HepG2 (cell line): ENCODE results near the gene S100A13. TPM values are rescaled to one million over a fixed set of nuclear protein-coding genes. Genes with fewer than 3 reads are reported as not detected.

Source experiments
- ATAC-seq: fragments of 200-7000 bp; cut with Tn5 transposase; 3 replicates; pipeline ENCODE4 v1.9.1; 2020; ENCODE audit warnings: mild to moderate bottlenecking, moderate library complexity
- BruUV-seq: library from RNA; stranded (reverse); fragments of 400-500 nt; replicated peaks from 2 replicates; lab custom pipeline; 2021; lab: Mats Ljungman, UMichigan
- CTCF ChIA-PET: fragments of 300-600 bp; formaldehyde crosslinking; extraction: SDS; loops from one replicate; lab custom pipeline; 2021; ENCODE audit warnings: low total read pairs, inconsistent platforms, low intra/inter-chr PET ratio; lab: Yijun Ruan, JAX
- POLR2A ChIA-PET: fragments of 350-600 bp; sonication (Branson Sonifier 250); formaldehyde crosslinking; loops from one replicate; lab custom pipeline; 2020; ENCODE audit warnings: antibody characterized with exemption, inconsistent platforms; lab: Yijun Ruan, JAX
- DNase-seq: peaks from one replicate; pipeline ENCODE4 v3.0.0-alpha.2; 2015; ENCODE audit warnings: low spot score
- FAIRE-seq: peaks from 3 replicates; lab custom pipeline; 2011; peaks lifted over from hg19 to GRCh38; lab: Jason Lieb, UNC
- H2AFZ ChIP-seq: one replicate; pipeline ENCODE4 v1.6.1; 2011; ENCODE audit warnings: low read length, inconsistent platforms
- H3K27ac ChIP-seq: fragments of 300-600 bp; 3 replicates; pipeline ENCODE4 v1.8.0; 2011; ENCODE audit warnings: mixed run types, mild to moderate bottlenecking, mixed read lengths, low read length, inconsistent platforms; ENCODE audit not compliant: insufficient read depth; ENCODE audit errors: extremely low read length
- H3K27me3 ChIP-seq, 2 experiments: fragments of 200-600 bp in 1 of 2; 2 replicates in 1 of 2; 3 replicates in 1 of 2; pipeline versions ENCODE4 v1.6.0 to v1.8.0; 2011; ENCODE audit warnings: low read length in 2 of 2, mild to moderate bottlenecking in 2 of 2, moderate library complexity in 2 of 2, inconsistent platforms in 1 of 2; ENCODE audit not compliant: insufficient read depth in 2 of 2, control insufficient read depth in 1 of 2
- H3K36me3 ChIP-seq, 2 experiments: fragments of 200-600 bp in 1 of 2; replicated peaks in 1 of 2; 2 replicates in 1 of 2; 3 replicates in 1 of 2; pipeline versions ENCODE4 v1.5.1 to v1.8.0; 2011; ENCODE audit warnings: low read length in 2 of 2, inconsistent platforms in 1 of 2; ENCODE audit not compliant: insufficient read depth in 2 of 2, control insufficient read depth in 1 of 2
- H3K4me1 ChIP-seq: 2 replicates; pipeline ENCODE4 v1.5.1; 2012; ENCODE audit warnings: low read length, inconsistent platforms; ENCODE audit not compliant: insufficient read depth
- H3K4me2 ChIP-seq: 2 replicates; pipeline ENCODE4 v1.6.0; 2011; ENCODE audit warnings: low read depth, low read length, inconsistent platforms
- H3K4me3 ChIP-seq, 3 experiments: fragments of 200-600 bp in 1 of 3; sonication (generic), shearing (Covaris generic) in 1 of 3; replicated peaks in 1 of 3; 2 replicates each; pipeline ENCODE4 v1.5.1; 2011 to 2016; ENCODE audit warnings: low read length in 3 of 3, inconsistent platforms in 2 of 3, low read depth in 2 of 3, mild to moderate bottlenecking in 2 of 3, control low read depth in 1 of 3, mixed read lengths in 1 of 3; ENCODE audit not compliant: insufficient read depth in 1 of 3
- H3K79me2 ChIP-seq: one replicate; pipeline ENCODE4 v1.6.1; 2011; ENCODE audit warnings: low read length, inconsistent platforms; ENCODE audit not compliant: insufficient read depth
- H3K9ac ChIP-seq: 2 replicates; pipeline ENCODE4 v1.6.0; 2011; ENCODE audit warnings: mild to moderate bottlenecking, low read depth, low read length, inconsistent platforms; ENCODE audit not compliant: insufficient read depth
- H3K9me3 ChIP-seq: 2 replicates; pipeline ENCODE4 v1.5.1; 2012; ENCODE audit warnings: mild to moderate bottlenecking, low read length
- H4K20me1 ChIP-seq: 2 replicates; pipeline ENCODE4 v1.6.0; 2011; ENCODE audit warnings: inconsistent platforms, mild to moderate bottlenecking, low read length, moderate library complexity; ENCODE audit not compliant: insufficient read depth
- CBX5 ChIP-seq: sonication (generic); formaldehyde crosslinking; IDR thresholded peaks from 2 replicates; pipeline ENCODE4 v1.4.0; 2020; ENCODE audit warnings: missing genetic modification reagents, borderline replicate concordance
- ETV5 ChIP-seq: IDR thresholded peaks from 2 replicates; pipeline ENCODE4 v1.6.1; 2018; ENCODE audit warnings: missing biosample characterization, missing genetic modification reagents, inconsistent platforms, borderline replicate concordance
- FOXA3 ChIP-seq: IDR thresholded peaks from 2 replicates; pipeline ENCODE4 v1.6.1; 2016; ENCODE audit warnings: missing genetic modification reagents, missing compliant biosample characterization
- HMG20A ChIP-seq: IDR thresholded peaks from 2 replicates; pipeline ENCODE4 v1.6.1; 2016; ENCODE audit warnings: borderline replicate concordance
- IRF2 ChIP-seq: IDR thresholded peaks from 2 replicates; pipeline ENCODE4 v1.6.1; 2018; ENCODE audit warnings: missing genetic modification reagents, missing compliant biosample characterization
- KAT8 ChIP-seq: IDR thresholded peaks from 2 replicates; pipeline ENCODE4 v1.6.1; 2016; ENCODE audit warnings: missing genetic modification reagents, missing compliant biosample characterization
- KLF16 ChIP-seq, 2 experiments: sonication (generic) in 1 of 2; formaldehyde crosslinking in 1 of 2; IDR thresholded peaks; 2 replicates each; pipeline versions ENCODE4 v1.6.1 to v1.8.0; 2016 to 2023; ENCODE audit warnings: missing genetic modification reagents in 2 of 2, missing compliant biosample characterization in 1 of 2
- MEIS1 ChIP-seq: sonication (generic); formaldehyde crosslinking; IDR thresholded peaks from 2 replicates; pipeline ENCODE4 v1.9.0; 2021; ENCODE audit warnings: mild to moderate bottlenecking, missing genetic modification reagents, moderate library complexity, borderline replicate concordance
- NFKB2 ChIP-seq: sonication (generic); formaldehyde crosslinking; IDR thresholded peaks from 2 replicates; pipeline ENCODE4 v1.4.0; 2020; ENCODE audit warnings: missing genetic modification reagents, borderline replicate concordance
- SALL1 ChIP-seq: sonication (generic); formaldehyde crosslinking; IDR thresholded peaks from 2 replicates; pipeline ENCODE4 v1.8.0; 2022; ENCODE audit warnings: mild to moderate bottlenecking, missing genetic modification reagents
- SAP130 ChIP-seq: IDR thresholded peaks from 2 replicates; pipeline ENCODE4 v1.6.1; 2016; ENCODE audit warnings: low read depth
- SOX6 ChIP-seq, 2 experiments: fragments of 450-650 bp in 1 of 2; sonication (generic) in 1 of 2; formaldehyde crosslinking in 1 of 2; IDR thresholded peaks; 2 replicates each; pipeline versions ENCODE4 v1.4.0 to v1.6.1; 2017 to 2020; ENCODE audit warnings: antibody characterized with exemption in 1 of 2, mild to moderate bottlenecking in 1 of 2, missing genetic modification reagents in 1 of 2
- STAG1 ChIP-seq: sonication (generic); formaldehyde crosslinking; IDR thresholded peaks from 2 replicates; pipeline ENCODE4 v1.4.0; 2020; ENCODE audit warnings: missing genetic modification reagents
- ZBTB3 ChIP-seq: sonication (generic); formaldehyde crosslinking; IDR thresholded peaks from 2 replicates; pipeline ENCODE4 v1.4.0; 2020; ENCODE audit warnings: low read depth, mild to moderate bottlenecking, moderate library complexity, missing genetic modification reagents, borderline replicate concordance
- ZNF670 ChIP-seq: sonication (generic); formaldehyde crosslinking; IDR thresholded peaks from 2 replicates; pipeline ENCODE4 v1.8.0; 2022; ENCODE audit warnings: mild to moderate bottlenecking, missing genetic modification reagents, borderline replicate concordance
- WGBS: methylation state at CpG from one replicate; pipeline ENCODE4 v1.1.6; 2017; ENCODE audit warnings: low lambda C conversion rate; 5-methylcytosine and 5-hydroxymethylcytosine counted together
- in situ Hi-C: cut with HindIII; loops from 2 replicates; pipeline ENCODE4 v1.10.0; 2017; ENCODE audit warnings: low pct_unique_long_range_greater_than_20kb; ENCODE audit not compliant: extremely low pct_ligation_motif_present
- intact Hi-C: fragments of 100-400 bp; cut with micrococcal nuclease; formaldehyde crosslinking; loops from one replicate; pipeline ENCODE4 v1.10.0; 2022; ENCODE audit not compliant: unreplicated experiment
- polyA plus RNA-seq, 8 experiments: library from polyadenylated mRNA; depleted of rRNA in 3 of 8; stranded (reverse) in 7 of 8; unstranded in 1 of 8; fragments of >200 nt; fragmentation: Illumina TruSeq in 4 of 8; extraction: Trizol in 4 of 8; gene quantifications; 2 replicates each; pipeline versions ENCODE4 v1.2.1 to v1.2.3, GENCODE V29; 2011 to 2016; ENCODE audit warnings: low read depth in 4 of 8, missing spikeins in 1 of 8, mixed read lengths in 1 of 8; ENCODE audit not compliant: insufficient read depth in 1 of 8
- total RNA-seq, 5 experiments: library from RNA; depleted of rRNA; stranded (reverse); fragments of >200 nt; fragmentation: Illumina TruSeq; extraction: Trizol; gene quantifications; 2 replicates each; pipeline ENCODE4 v1.2.3, GENCODE V29; 2016; ENCODE audit warnings: low read depth in 1 of 5
- TF ChIP-seq, protein P1 (sequence below): sonication (generic); formaldehyde crosslinking; IDR thresholded peaks from 2 replicates; pipeline ENCODE4 v1.4.0; 2020; ENCODE audit warnings: mild to moderate bottlenecking, missing genetic modification reagents
- TF ChIP-seq, protein P2 (sequence below): sonication (generic); formaldehyde crosslinking; IDR thresholded peaks from 2 replicates; pipeline ENCODE4 v1.5.0; 2020; ENCODE audit warnings: missing genetic modification reagents, mild to moderate bottlenecking, borderline replicate concordance
- TF ChIP-seq, protein P3 (sequence below): IDR thresholded peaks from 2 replicates; pipeline ENCODE4 v1.6.1; 2016; ENCODE audit warnings: missing biosample characterization, missing genetic modification reagents, low read depth
- TF ChIP-seq, protein P4 (sequence below): sonication (generic); formaldehyde crosslinking; IDR thresholded peaks from 2 replicates; pipeline ENCODE4 v1.5.0; 2020; ENCODE audit warnings: mild to moderate bottlenecking, missing genetic modification reagents, moderate library complexity

S100A13 gene
- total and polyA plus RNA-seq, 2 of the 13 experiments (the other 11 are each of a cell fraction or from before 2014, with no cell fraction given) = 89.5 to 172 TPM

DNA sequence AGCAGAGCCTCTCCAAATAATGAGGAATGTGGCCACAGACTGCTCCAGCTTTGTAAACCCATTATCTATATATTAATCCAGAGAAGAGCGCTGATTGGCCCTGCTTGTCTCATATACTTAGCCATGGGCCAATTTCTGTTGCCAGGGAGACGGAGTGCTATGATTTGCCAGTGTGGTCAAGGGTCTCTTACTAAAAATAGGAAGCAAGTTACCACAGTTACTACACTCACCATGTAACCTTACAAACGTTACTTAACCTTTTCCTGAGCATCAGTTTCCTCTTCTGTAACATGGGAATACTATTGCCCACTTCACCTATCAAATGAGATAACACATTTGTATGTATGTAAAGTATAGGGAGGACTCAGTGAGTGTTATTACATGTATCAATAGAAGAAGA lies 54.0 kb downstream of the S100A13 start (continued):
- TF ChIP-seq SOX6 (IDR thresholded peaks at IDR 0.05) = no peak
- no peak for TF ChIP-seq SOX6 (CRISPR knock-in tag; IDR thresholded peaks at IDR 0.05)
- TF ChIP-seq, protein P1, sequence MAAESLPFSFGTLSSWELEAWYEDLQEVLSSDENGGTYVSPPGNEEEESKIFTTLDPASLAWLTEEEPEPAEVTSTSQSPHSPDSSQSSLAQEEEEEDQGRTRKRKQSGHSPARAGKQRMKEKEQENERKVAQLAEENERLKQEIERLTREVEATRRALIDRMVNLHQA (CRISPR knock-in tag) = no peak
- no peak for TF ChIP-seq NFKB2 (CRISPR knock-in tag)

DNA sequence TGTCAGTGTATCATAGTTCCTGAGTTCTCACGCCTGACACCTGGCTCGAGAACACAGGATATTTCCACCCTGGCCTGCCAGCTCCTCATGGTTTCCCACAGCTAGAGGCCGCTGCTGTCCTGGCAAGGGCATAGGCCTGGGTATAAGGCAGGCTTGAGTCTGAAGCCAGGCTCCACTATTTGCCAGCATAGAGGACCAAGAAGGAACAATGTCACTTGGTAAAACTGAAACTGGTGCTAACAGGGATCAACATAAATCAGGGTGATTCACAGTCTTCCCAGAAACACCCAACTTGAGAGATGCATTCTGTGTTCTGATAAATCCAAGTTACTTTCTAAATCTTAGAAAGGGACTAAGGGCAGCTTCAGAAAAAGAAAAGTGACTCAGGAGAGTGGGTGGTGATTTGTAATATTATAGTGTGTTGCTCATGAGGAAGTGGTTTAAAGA lies 54.7 kb downstream of the S100A13 start:
- H3K9me3 ChIP-seq = no peaks in the 10 kb centered on the region
- H3K27me3 ChIP-seq = no peaks in the 10 kb centered on the region; a peak in 1 of 5 replicates
- H4K20me1 ChIP-seq = no peaks in the 10 kb centered on the region
- DNase-seq = peak; percentile 72
- in situ Hi-C loops (loop anchor here (5.0 kb wide), 1 partner anchor 55 kb away; the partner anchor contains the start of genes S100A1 and S100A13), intact Hi-C loops (loop anchor here (1.0 kb wide), 3 partner anchors 55 to 196 kb away; partner anchors contain the start of gene S100A13)
- no peak overlapping the region for H3K4me3 ChIP-seq
- peak; percentile 36 for FAIRE-seq
- WGBS = 6% methylated on average over 2 of the region's 3 CpGs
- no peak overlapping the region for H2AFZ ChIP-seq
- H3K4me2 ChIP-seq = no peak overlapping the region
- no TSS peak for BruUV-seq
- ChIA-PET POLR2A (interaction anchor here (0.8 to 1.8 kb wide), 9 partner anchors 37 to 99 kb away, joined by 3 to 17 read pairs (median 4); partner anchors contain the start of genes CHTOP, S100A1, S100A13 and S100A16), CTCF (interaction anchor here (1.2 to 2.8 kb wide), 4 partner anchors 55 to 177 kb away, joined by 4 to 18 read pairs (median 6); partner anchors contain the start of genes S100A1 and S100A13)
- peak; percentile 87 for ATAC-seq
- no peak overlapping the region for H3K27ac ChIP-seq
- no peaks in the 10 kb centered on the region for H3K79me2 ChIP-seq
- no peak overlapping the region for H3K9ac ChIP-seq
- H3K36me3 ChIP-seq = no peaks in the 10 kb centered on the region
- peaks cover 41% of the 10 kb centered on the region for H3K4me1 ChIP-seq
- TF ChIP-seq SAP130 (CRISPR knock-in tag) = peak; percentile 65
- peak; percentile 23; the same call in 1 of the 2 replicates for TF ChIP-seq FOXA3
- TF ChIP-seq MEIS1 (CRISPR knock-in tag) = no peak
- peak; percentile 96 for TF ChIP-seq STAG1 (CRISPR knock-in tag)
- TF ChIP-seq KLF16 (CRISPR knock-in tag; IDR thresholded peaks at IDR 0.05) = peak in 1 of 2 experiments; percentile 50; a peak in 1 of 4 replicates
- TF ChIP-seq ZNF670 = 0 out of 2 replicates have a peak, but pooled peaks have one; percentile 16
- TF ChIP-seq, protein P2, sequence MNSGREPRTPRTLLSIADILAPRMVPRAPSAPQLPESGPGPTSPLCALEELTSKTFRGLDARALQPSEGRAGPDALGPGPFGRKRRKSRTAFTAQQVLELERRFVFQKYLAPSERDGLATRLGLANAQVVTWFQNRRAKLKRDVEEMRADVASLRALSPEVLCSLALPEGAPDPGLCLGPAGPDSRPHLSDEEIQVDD (CRISPR knock-in tag) = no peak
- TF ChIP-seq HMG20A (CRISPR knock-in tag) = no peak
- TF ChIP-seq ZBTB3 (CRISPR knock-in tag) = no peak
- 0 out of 2 replicates have a peak, but pooled peaks have one; percentile 21 for TF ChIP-seq CBX5 (CRISPR knock-in tag)
- TF ChIP-seq, protein P3, sequence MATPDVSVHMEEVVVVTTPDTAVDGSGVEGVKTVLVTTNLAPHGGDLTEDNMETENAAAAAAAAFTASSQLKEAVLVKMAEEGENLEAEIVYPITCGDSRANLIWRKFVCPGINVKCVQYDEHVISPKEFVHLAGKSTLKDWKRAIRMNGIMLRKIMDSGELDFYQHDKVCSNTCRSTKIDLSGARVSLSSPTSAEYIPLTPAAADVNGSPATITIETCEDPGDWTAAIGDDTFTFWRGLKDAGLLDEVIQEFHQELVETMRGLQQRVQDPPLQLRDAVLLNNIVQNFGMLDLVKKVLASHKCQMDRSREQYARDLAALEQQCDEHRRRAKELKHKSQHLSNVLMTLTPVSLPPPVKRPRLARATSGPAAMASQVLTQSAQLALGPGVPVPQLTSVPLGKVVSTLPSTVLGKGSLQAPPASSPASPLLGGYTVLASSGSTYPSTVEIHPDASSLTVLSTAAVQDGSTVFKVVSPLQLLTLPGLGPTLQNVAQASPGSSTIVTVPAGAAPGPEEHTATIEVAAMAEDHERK (CRISPR knock-in tag) = no peak
- TF ChIP-seq SALL1 (CRISPR knock-in tag) = peak; percentile 45; the same call in 1 of the 2 replicates
- 0 out of 2 replicates have a peak, but pooled peaks have one; percentile 34 for TF ChIP-seq KAT8
- TF ChIP-seq, protein P4, sequence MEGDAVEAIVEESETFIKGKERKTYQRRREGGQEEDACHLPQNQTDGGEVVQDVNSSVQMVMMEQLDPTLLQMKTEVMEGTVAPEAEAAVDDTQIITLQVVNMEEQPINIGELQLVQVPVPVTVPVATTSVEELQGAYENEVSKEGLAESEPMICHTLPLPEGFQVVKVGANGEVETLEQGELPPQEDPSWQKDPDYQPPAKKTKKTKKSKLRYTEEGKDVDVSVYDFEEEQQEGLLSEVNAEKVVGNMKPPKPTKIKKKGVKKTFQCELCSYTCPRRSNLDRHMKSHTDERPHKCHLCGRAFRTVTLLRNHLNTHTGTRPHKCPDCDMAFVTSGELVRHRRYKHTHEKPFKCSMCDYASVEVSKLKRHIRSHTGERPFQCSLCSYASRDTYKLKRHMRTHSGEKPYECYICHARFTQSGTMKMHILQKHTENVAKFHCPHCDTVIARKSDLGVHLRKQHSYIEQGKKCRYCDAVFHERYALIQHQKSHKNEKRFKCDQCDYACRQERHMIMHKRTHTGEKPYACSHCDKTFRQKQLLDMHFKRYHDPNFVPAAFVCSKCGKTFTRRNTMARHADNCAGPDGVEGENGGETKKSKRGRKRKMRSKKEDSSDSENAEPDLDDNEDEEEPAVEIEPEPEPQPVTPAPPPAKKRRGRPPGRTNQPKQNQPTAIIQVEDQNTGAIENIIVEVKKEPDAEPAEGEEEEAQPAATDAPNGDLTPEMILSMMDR (CRISPR knock-in tag) = peak; percentile 92
- peak; percentile 50; the same call in 1 of the 2 replicates for TF ChIP-seq IRF2
- peak; percentile 32; the same call in 1 of the 2 replicates for TF ChIP-seq ETV5 (CRISPR knock-in tag)
